Large intestine (tissue), 12 donors: ENCODE results near the gene DHX58. TPM values are rescaled to one million over a fixed set of nuclear protein-coding genes. Genes with fewer than 3 reads are reported as not detected.
"Not testable (repeated sequence)": the region's sequence is repeated elsewhere in the genome, so short reads cannot be mapped to it uniquely, and the experiment has no call there.

Experiments used
- DNase-seq, 2 donors: peaks; one replicate each; pipeline versions ENCODE4 v3.0.0 to v3.0.0-alpha.2; 2013
- H3K27ac ChIP-seq: one replicate; pipeline ENCODE4 v1.5.1; 2013; ENCODE audit warnings: low read length
- H3K27me3 ChIP-seq: 2 replicates; pipeline ENCODE4 v1.6.1; 2013; ENCODE audit warnings: low read length; ENCODE audit not compliant: control insufficient read depth, insufficient read depth
- H3K36me3 ChIP-seq: 2 replicates; pipeline ENCODE4 v1.6.1; 2013; ENCODE audit warnings: low read length; ENCODE audit not compliant: control insufficient read depth, insufficient read depth
- H3K4me1 ChIP-seq: one replicate; pipeline ENCODE4 v1.6.1; 2013; ENCODE audit warnings: low read length; ENCODE audit not compliant: control insufficient read depth, insufficient read depth
- H3K4me3 ChIP-seq: one replicate; pipeline ENCODE4 v1.5.1; 2013; ENCODE audit warnings: low read length
- H3K9me3 ChIP-seq: one replicate; pipeline ENCODE4 v1.6.1; 2013; ENCODE audit warnings: mild to moderate bottlenecking, low read depth, low read length, moderate library complexity; ENCODE audit not compliant: control insufficient read depth
- WGBS: methylation state at CpG from one replicate; pipeline ENCODE4 v1.1.5; 2013; ENCODE audit warnings: low lambda C conversion rate; ENCODE audit not compliant: insufficient coverage; 5-methylcytosine and 5-hydroxymethylcytosine counted together
- long read RNA-seq, 11 donors: transcript quantifications; one replicate each; lab custom pipeline, GENCODE V29; 2026
- polyA plus RNA-seq: library from polyadenylated mRNA; unstranded; fragments of 120-200 nt; gene quantifications from one replicate; pipeline ENCODE4 v1.2.1, GENCODE V29; 2013

Gene DHX58
- polyA plus RNA-seq, result 11.8 TPM
- long read RNA-seq, donor 1, result 0 reads
- long read RNA-seq, donor 2, result 0 reads
- long read RNA-seq, donor 3, result 0 reads
- long read RNA-seq, donor 4, result 0 reads
- long read RNA-seq, donor 5, result 0 reads
- long read RNA-seq, donor 6, partial matches to known transcripts, result 0 of 3 reads
- long read RNA-seq, donor 6, other reads (novel, unspliced or antisense), result 0 of 3 reads
- long read RNA-seq, donor 7, partial matches to known transcripts, result 0 of 2 reads
- long read RNA-seq, donor 7, other reads (novel, unspliced or antisense), result 0 of 2 reads
- long read RNA-seq, donor 8, partial matches to known transcripts, result 0 of 3 reads
- long read RNA-seq, donor 8, other reads (novel, unspliced or antisense), result 0 of 3 reads
- long read RNA-seq, donor 9, result 0 reads
- long read RNA-seq, donor 10, result 0 reads
- long read RNA-seq, donor 11, result 0 reads

DNA sequence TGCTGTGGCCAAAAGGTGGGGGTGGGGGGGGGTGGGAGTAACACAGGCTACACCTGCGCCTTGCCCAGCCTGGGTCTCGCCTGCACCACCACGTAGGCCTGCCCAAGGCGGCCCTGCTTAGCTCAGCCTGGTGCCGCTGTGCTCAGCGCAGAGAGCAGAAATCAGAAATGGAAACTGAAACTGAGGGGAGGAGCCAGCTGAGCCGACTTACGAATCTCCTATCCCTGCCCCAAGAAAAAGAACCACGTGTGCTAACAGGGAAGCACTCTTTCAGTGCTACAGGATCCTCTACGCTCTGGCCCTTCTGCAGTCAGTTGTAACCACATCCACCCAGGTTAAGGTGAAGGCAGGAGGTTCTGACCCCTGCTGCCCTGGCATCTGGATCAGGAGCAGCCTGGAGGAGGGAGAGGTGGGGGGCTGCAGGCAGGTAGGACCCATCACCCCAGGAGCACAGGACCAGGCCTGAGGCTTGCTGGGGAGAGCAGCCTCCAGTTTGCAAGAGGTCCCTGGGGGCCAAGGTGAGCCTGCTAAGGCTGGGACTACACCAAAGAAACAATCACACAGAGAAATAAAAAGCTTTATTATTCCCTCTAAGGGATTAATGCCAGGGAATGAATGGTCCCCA lies at the start of gene DHX58:
Gene DHX58 (minus strand): TSS at position 163 of the 625 bp plus-strand sequence. CDS start 822 bp downstream, outside the sequence.
- H3K9me3 ChIP-seq, result no peaks in the 10 kb centered on the region
- peak within 1 kb of the TSS; percentile 68 for H3K27ac ChIP-seq
- peak within 1 kb of the TSS; percentile 43 for H3K4me3 ChIP-seq
- peak; percentile 88 to 91 for DNase-seq
- peaks cover 20% of the 10 kb centered on the region for H3K4me1 ChIP-seq
- no peaks in the 10 kb centered on the region for H3K27me3 ChIP-seq
- H3K36me3 ChIP-seq, result peaks cover 34% of the 10 kb centered on the region
- WGBS, result no CpG with 5 or more reads among the region's 10 CpGs

GRCh38 chr17:42160531-42160910 lies 48.0 kb upstream of the DHX58 start:
- Histone ChIP-seq H3K4me3 (no peak overlapping the region), H3K27me3 (no peaks in the 10 kb centered on the region), H3K36me3 (no peaks in the 10 kb centered on the region), H3K4me1 (no peaks in the 10 kb centered on the region), H3K27ac (no peak overlapping the region), H3K9me3 (no peaks in the 10 kb centered on the region)
- 100% methylated on average over 1 of the region's 7 CpGs for WGBS
- DNase-seq, result no peak

GRCh38 chr17:42159796-42160530 lies 47.4 kb upstream of the DHX58 start:
- no peak overlapping the region for H3K27ac ChIP-seq
- no peak for DNase-seq
- H3K4me3 ChIP-seq, result no peak overlapping the region
- WGBS, result no CpG with 5 or more reads among the region's 14 CpGs
- no peaks in the 10 kb centered on the region for H3K4me1 ChIP-seq
- H3K27me3 ChIP-seq, result no peaks in the 10 kb centered on the region
- H3K9me3 ChIP-seq, result no peaks in the 10 kb centered on the region
- H3K36me3 ChIP-seq, result no peaks in the 10 kb centered on the region

GRCh38 chr17:42155614-42156045 lies 43.1 kb upstream of the DHX58 start:
- H3K9me3 ChIP-seq, result no peaks in the 10 kb centered on the region
- peaks cover 15% of the 10 kb centered on the region for H3K4me1 ChIP-seq
- peaks cover 9% of the 10 kb centered on the region for H3K36me3 ChIP-seq
- no peak for DNase-seq
- no peak overlapping the region for H3K27ac ChIP-seq
- WGBS, result no CpG with 5 or more reads among the region's 17 CpGs
- H3K4me3 ChIP-seq, result peak overlapping the region; percentile 98
- H3K27me3 ChIP-seq, result no peaks in the 10 kb centered on the region

DNA sequence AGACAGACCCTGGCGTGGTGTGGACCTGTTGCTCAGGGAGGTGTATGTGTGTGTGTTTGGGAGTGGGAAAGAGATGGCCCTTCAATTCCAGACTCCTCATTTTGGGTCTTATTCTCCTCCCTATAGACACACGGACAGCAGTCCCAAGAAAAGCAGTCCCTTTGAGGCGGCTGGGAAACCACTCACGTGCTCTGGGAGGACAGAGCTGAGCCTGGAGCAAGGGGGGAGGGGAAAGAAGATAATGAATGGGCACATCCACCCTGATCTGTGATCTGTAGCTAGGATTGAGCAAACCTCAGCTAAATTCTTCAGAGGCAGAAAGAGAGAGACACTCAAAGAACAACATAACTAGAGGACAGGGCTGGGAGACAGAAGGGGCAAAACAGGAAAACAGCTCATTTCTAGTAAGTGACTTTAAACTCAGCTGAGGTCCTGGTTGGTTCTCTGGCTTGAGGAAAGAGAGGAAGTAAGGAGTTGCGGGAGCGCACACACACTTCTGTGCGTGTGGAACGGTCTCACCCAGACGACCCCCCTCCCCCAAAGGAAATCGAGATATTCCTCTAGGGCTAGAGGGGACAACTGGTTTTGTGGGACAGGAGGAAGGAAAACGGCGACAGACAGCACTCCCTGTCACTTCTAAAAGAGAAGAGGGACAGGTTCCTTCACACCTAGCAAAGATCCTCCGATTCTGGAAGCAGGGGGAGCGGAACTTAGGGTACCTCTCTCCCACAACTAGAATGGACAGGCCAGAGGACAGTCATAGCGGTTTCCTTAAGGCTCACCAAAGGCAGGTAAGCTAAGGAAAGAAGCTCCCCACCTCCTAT lies 41.6 kb upstream of the DHX58 start:
- H3K27ac ChIP-seq, result peak overlapping the region; percentile 74
- peaks cover 12% of the 10 kb centered on the region for H3K36me3 ChIP-seq
- H3K27me3 ChIP-seq, result no peaks in the 10 kb centered on the region
- WGBS, result no CpG with 5 or more reads among the region's 15 CpGs
- peaks cover 15% of the 10 kb centered on the region for H3K4me1 ChIP-seq
- H3K9me3 ChIP-seq, result no peaks in the 10 kb centered on the region
- DNase-seq, result peak; percentile 49 to 75
- peak overlapping the region; percentile 98 for H3K4me3 ChIP-seq

GRCh38 chr17:42146911-42147607 lies 34.5 kb upstream of the DHX58 start:
- H3K27me3 ChIP-seq, result no peaks in the 10 kb centered on the region
- H3K27ac ChIP-seq, result no peak overlapping the region
- DNase-seq, result no peak
- H3K36me3 ChIP-seq, result peaks cover 43% of the 10 kb centered on the region
- WGBS, result 79% methylated on average over 5 of the region's 13 CpGs
- H3K4me3 ChIP-seq, result no peak overlapping the region
- peaks cover 4% of the 10 kb centered on the region for H3K4me1 ChIP-seq
- no peaks in the 10 kb centered on the region for H3K9me3 ChIP-seq

DNA sequence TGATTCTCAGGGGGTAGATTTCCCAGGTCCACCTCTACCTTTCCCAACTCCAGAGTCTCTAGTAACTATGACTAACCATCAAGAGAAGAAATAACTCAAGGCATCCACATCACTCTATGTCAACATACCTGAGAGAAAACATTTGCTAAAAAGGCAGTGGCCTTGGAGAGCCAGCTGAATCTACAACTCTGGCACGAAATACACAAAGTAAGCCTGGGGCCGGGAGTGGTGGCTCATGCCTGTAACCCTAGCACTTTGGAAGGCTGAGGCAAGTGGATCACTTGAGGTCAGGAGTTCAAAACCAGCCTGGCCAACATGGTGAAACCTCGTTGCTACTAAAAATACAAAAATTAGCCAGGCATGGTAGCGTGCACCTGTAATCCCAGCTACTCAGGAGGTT lies 30.6 kb upstream of the DHX58 start:
- H3K27me3 ChIP-seq, H3K27ac ChIP-seq, DNase-seq, H3K4me3 ChIP-seq, H3K9me3 ChIP-seq, H3K4me1 ChIP-seq: not testable (repeated sequence)
- peaks cover 43% of the 10 kb centered on the region for H3K36me3 ChIP-seq
- 60% methylated on average over 1 of the region's 4 CpGs for WGBS

DNA sequence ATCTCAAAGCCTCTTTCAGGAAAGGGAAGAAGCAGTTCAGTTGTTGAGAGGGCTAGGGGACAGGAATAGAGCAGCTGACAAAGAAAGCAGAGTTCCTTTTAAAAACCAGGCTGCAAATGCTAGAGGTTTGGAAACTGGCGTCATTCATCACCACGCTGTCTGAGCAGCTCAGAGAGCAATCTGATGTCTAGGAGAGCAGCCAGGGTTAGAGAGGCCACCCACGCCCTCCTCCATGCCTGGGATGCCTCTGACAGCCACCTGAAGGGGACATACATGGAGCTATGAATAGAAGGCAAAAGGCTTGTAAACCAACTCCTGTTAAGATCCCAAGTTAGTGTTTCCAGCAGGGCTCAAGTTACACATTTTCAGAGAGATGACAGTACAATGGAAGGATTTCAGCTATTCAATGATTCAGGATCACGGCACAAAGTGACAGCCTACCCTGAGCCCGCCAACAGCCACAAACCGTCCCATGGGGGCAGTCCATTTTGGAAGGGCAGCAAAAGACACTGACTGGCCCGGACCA lies 29.9 kb upstream of the DHX58 start:
- no peak for DNase-seq
- Histone ChIP-seq H3K4me3 (no peak overlapping the region), H3K27ac (no peak overlapping the region), H3K27me3 (no peaks in the 10 kb centered on the region), H3K9me3 (no peaks in the 10 kb centered on the region), H3K4me1 (peaks cover 12% of the 10 kb centered on the region), H3K36me3 (peaks cover 43% of the 10 kb centered on the region)
- no CpG with 5 or more reads among the region's 7 CpGs for WGBS

DNA sequence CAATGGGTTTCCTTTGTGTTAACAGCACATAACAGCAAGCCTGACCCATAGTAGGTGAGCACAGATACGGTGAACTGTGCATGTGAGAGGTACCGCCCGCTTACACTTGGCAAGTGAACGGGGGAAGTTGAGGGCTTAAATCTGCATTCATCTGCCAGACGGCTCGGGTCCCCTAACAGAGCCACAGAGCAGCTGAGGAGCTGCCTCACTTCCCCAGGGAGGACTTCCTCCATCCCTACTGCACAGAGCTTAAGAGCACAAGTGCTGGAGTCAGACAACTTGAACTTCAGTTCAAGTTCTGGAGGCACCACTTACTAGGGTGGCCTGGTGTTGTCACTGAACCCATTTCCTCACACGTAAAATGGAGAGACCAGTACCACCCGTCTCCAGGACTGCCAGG lies 28.9 kb upstream of the DHX58 start:
- Histone ChIP-seq H3K9me3 (no peaks in the 10 kb centered on the region), H3K4me1 (peaks cover 17% of the 10 kb centered on the region), H3K27me3 (no peaks in the 10 kb centered on the region), H3K27ac (no peak overlapping the region), H3K36me3 (peaks cover 40% of the 10 kb centered on the region), H3K4me3 (no peak overlapping the region)
- WGBS, result no CpG with 5 or more reads among the region's 8 CpGs
- no peak for DNase-seq
